ENCODE measurements around the gene ERVV-1.

DNA sequence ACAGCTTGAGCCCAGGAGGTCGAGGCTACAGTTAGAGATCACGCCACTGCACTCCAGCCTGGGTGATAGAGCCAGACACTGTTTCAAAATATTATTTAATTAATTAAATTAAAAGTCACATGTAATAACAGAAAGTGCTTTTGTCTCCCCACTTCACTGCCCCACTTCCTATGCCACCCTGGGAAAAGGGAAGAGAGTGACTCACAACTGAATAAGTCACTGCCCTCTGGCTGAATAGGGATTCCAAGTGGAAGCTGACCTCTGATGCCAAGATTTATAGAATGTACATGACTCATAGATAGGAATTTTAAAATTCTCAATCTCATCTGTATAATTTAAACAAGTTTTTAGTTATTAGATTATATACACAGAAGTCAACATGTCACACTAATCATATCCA is 22.2 kb upstream of the ERVV-1 start:
- TF ChIP-seq CTCF (conservative IDR thresholded peaks at IDR 0.05; ENCODE audit: low read depth, low read length) (no peak), EZH2 (IDR thresholded peaks at IDR 0.05; ENCODE audit: borderline replicate concordance, low read depth, low read length, poor library complexity, severe bottlenecking) (no peak)

Data from A673 (cell line).